Testis (tissue), 3 donors: ENCODE results near the gene RNF149. TPM values are rescaled to one million over a fixed set of nuclear protein-coding genes. Genes with fewer than 3 reads are reported as not detected.

ENCODE experiments used
- DNase-seq: peaks from one replicate; pipeline ENCODE4 v3.0.0-alpha.2; 2019
- H3K27ac ChIP-seq, 2 donors: fragments of 200-600 bp; sonication (generic); one replicate each; pipeline ENCODE4 v1.5.1; 2019
- H3K27me3 ChIP-seq: fragments of 200-600 bp; sonication (generic); one replicate; pipeline ENCODE4 v1.5.1; 2019
- H3K36me3 ChIP-seq: fragments of 200-600 bp; sonication (generic); one replicate; pipeline ENCODE4 v1.5.1; 2017; ENCODE audit warnings: low read depth; ENCODE audit errors: missing control alignments
- H3K4me1 ChIP-seq: fragments of 200-600 bp; sonication (generic); one replicate; pipeline ENCODE4 v1.5.1; 2019
- H3K4me3 ChIP-seq, 2 donors: fragments of 200-600 bp; sonication (generic); one replicate each; pipeline ENCODE4 v1.5.1; 2017 to 2019
- H3K9me3 ChIP-seq: fragments of 200-600 bp; sonication (generic); one replicate; pipeline ENCODE4 v1.5.1; 2017
- POLR2A ChIP-seq: fragments of 450-650 bp; IDR thresholded peaks from one replicate; pipeline ENCODE4 v1.6.1; 2017; ENCODE audit warnings: antibody characterized with exemption, mild to moderate bottlenecking, moderate library complexity
- WGBS, 2 donors: methylation state at CpG; one replicate each; pipeline ENCODE4 v1.1.5; 2018; 5-methylcytosine and 5-hydroxymethylcytosine counted together
- intact Hi-C: fragments of 100-400 bp; cut with DNase I; formaldehyde crosslinking; loops from one replicate; pipeline ENCODE4 v1.15.1; 2023; ENCODE audit warnings: low total_unique reads
- microRNA-seq, 2 donors: library from miRNA; unstranded; fragments of <30 nt; microRNA quantifications; one replicate each; pipeline ENCODE4, GENCODE V29; 2016; ENCODE audit warnings: borderline number of aligned reads in 2 of 2, borderline replicate concordance in 1 of 2
- polyA plus RNA-seq: library from polyadenylated mRNA; stranded (reverse); fragments of 350-450 nt; fragmentation: Illumina TruSeq; extraction: RNeasy Lipid Tissue Mini Kit (QIAGEN cat#74804); gene quantifications from one replicate; pipeline ENCODE4 v1.2.3, GENCODE V29; 2014; ENCODE audit warnings: low read depth, low replicate concordance; ENCODE audit not compliant: insufficient read depth
- small RNA-seq, 2 donors: library from RNA; depleted of rRNA; stranded (forward); fragments of <200 nt; gene quantifications; one replicate each; pipeline ENCODE3, GENCODE V24; 2016
- total RNA-seq, 2 donors: library from RNA; depleted of rRNA; stranded (reverse); fragments of >200 nt; gene quantifications; one replicate each; pipeline ENCODE4 v1.2.3, GENCODE V29; 2016
- TF ChIP-seq, protein P1 (sequence below), 3 experiments: fragments of 450-650 bp in 2 of 3; fragments of 200-600 bp in 1 of 3; sonication (generic) in 1 of 3; IDR thresholded peaks; one replicate each; pipeline ENCODE4 v1.5.1; 2016 to 2019; ENCODE audit warnings: antibody characterized with exemption in 3 of 3, mild to moderate bottlenecking in 2 of 3, moderate library complexity in 1 of 3

The RNF149 gene
- total and polyA plus RNA-seq, 3 donors from 2014 or later: 58.0 to 107 (median 95.0) TPM

DNA sequence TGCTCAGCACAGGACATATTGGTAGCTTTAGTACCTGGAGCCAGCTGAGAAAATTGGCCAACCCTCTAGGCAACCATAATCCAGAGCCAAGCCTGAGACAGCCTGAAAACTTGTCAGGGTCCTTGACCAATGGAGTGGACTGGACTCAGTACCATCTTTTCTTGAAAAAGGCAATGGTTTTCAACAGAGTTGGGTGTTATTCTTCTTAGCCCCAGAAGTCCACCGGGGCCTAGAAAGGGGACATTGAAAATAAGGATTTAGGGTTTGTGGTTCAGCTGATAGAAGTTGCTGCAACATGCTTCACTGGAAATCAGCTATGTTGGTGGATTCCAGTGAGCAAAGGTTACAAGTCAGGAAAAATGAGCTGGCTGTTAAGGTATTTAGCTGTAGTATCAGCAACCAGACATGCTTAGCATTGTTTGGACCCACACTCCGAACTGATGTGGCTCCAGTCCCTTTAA, 77.9 kb downstream of the RNF149 start:
- no peak overlapping the region for H3K4me3 ChIP-seq
- no peak overlapping the region for H3K27ac ChIP-seq
- H3K4me1 ChIP-seq: no peaks in the 10 kb centered on the region
- no peak for DNase-seq
- H3K36me3 ChIP-seq: no peaks in the 10 kb centered on the region
- 71 to 96% methylated on average over 2 of the region's 2 CpGs for WGBS, 2 donors
- no peaks in the 10 kb centered on the region for H3K27me3 ChIP-seq
- TF ChIP-seq, protein P1, sequence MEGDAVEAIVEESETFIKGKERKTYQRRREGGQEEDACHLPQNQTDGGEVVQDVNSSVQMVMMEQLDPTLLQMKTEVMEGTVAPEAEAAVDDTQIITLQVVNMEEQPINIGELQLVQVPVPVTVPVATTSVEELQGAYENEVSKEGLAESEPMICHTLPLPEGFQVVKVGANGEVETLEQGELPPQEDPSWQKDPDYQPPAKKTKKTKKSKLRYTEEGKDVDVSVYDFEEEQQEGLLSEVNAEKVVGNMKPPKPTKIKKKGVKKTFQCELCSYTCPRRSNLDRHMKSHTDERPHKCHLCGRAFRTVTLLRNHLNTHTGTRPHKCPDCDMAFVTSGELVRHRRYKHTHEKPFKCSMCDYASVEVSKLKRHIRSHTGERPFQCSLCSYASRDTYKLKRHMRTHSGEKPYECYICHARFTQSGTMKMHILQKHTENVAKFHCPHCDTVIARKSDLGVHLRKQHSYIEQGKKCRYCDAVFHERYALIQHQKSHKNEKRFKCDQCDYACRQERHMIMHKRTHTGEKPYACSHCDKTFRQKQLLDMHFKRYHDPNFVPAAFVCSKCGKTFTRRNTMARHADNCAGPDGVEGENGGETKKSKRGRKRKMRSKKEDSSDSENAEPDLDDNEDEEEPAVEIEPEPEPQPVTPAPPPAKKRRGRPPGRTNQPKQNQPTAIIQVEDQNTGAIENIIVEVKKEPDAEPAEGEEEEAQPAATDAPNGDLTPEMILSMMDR (IDR thresholded peaks at IDR 0.05): no peak
- no peak for TF ChIP-seq POLR2A
- intact Hi-C loops: no loop called here
- H3K9me3 ChIP-seq: no peaks in the 10 kb centered on the region

Small RNA genes within 50 kb of the gene (microRNA-seq; reads per million reads assigned to microRNA genes)
- gene MIR5696: 0 to 1.4 reads per million in 2 donors

Small RNA genes within 50 kb of the gene (small RNA-seq; reads per million reads assigned to genes)
- gene MIR5696 (0 to 0.37 reads per million in 2 donors), gene SNORD89 (781 to 903 reads per million in 2 donors)

Other genes starting within 250 kb of the RNF149 start
- 100 to 1,000 TPM in 1 of 2 donors, 10 to 100 TPM in 1; 90.1 to 125 TPM for gene TBC1D8, start 157.3 kb downstream of the RNF149 start, total RNA-seq
- gene TBC1D8, start 157.3 kb downstream of the RNF149 start, polyA plus RNA-seq: 62.2 TPM
- 10 to 100 TPM; 43.7 to 45.7 TPM for gene CNOT11, start 55.8 kb downstream of the RNF149 start, total RNA-seq
- 81.1 TPM for gene CNOT11, start 55.8 kb downstream of the RNF149 start, polyA plus RNA-seq
- under 1 TPM; 0.19 to 0.47 TPM for gene CREG2, start 78.8 kb upstream of the RNF149 start, total RNA-seq
- gene CREG2, start 78.8 kb upstream of the RNF149 start, polyA plus RNA-seq: 0.42 TPM
- gene RFX8, start 166.4 kb upstream of the RNF149 start, total RNA-seq: 1 to 10 TPM; 1.8 to 2.7 TPM
- gene RFX8, start 166.4 kb upstream of the RNF149 start, polyA plus RNA-seq: 4.0 TPM